Astrocyte of the cerebellum (primary cell): Measurements from ENCODE around the gene SV2C.
A peak's percentile ranks its signal among the peaks of the same experiment; 100 is the strongest.

Experiments used
- DNase-seq: peaks from one replicate; pipeline ENCODE4 v3.0.0-alpha.2; 2011; ENCODE audit warnings: low read depth
- H3K4me3 ChIP-seq: 2 replicates; pipeline ENCODE4 v1.5.1; 2011; ENCODE audit warnings: mild to moderate bottlenecking, low read depth, low read length, moderate library complexity
- in situ Hi-C: cut with HindIII; loops from 2 replicates; pipeline ENCODE4 v1.10.0; 2017; ENCODE audit warnings: low sequenced_read_pairs
- TF ChIP-seq, protein P1 (sequence below): IDR thresholded peaks from 2 replicates; pipeline ENCODE4 v1.5.1; 2012; ENCODE audit warnings: low read length, low read depth, moderate library complexity, mild to moderate bottlenecking; ENCODE audit errors: missing control alignments

The SV2C gene

DNA sequence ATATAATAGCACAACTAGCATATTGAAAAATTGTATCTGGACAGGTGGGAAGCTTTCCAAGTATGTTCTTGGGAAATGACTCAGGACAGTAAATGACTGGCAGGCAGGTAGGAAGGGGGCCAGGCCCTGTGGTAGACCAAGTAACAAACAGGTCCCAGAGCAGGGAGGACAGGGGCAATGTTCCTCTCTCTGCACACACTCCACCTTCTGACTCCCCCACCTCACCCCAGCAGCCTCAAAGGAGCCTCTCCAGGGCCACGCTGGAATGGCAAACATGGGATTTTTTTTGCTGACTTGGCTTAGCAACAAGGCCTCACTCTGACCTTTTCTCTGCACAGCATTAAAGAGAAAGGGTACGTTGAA lies 288.8 kb downstream of the SV2C start:
- TF ChIP-seq, protein P1, sequence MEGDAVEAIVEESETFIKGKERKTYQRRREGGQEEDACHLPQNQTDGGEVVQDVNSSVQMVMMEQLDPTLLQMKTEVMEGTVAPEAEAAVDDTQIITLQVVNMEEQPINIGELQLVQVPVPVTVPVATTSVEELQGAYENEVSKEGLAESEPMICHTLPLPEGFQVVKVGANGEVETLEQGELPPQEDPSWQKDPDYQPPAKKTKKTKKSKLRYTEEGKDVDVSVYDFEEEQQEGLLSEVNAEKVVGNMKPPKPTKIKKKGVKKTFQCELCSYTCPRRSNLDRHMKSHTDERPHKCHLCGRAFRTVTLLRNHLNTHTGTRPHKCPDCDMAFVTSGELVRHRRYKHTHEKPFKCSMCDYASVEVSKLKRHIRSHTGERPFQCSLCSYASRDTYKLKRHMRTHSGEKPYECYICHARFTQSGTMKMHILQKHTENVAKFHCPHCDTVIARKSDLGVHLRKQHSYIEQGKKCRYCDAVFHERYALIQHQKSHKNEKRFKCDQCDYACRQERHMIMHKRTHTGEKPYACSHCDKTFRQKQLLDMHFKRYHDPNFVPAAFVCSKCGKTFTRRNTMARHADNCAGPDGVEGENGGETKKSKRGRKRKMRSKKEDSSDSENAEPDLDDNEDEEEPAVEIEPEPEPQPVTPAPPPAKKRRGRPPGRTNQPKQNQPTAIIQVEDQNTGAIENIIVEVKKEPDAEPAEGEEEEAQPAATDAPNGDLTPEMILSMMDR: no peak
- H3K4me3 ChIP-seq: no peak overlapping the region
- in situ Hi-C loops: no loop called here
- no peak for DNase-seq

DNA sequence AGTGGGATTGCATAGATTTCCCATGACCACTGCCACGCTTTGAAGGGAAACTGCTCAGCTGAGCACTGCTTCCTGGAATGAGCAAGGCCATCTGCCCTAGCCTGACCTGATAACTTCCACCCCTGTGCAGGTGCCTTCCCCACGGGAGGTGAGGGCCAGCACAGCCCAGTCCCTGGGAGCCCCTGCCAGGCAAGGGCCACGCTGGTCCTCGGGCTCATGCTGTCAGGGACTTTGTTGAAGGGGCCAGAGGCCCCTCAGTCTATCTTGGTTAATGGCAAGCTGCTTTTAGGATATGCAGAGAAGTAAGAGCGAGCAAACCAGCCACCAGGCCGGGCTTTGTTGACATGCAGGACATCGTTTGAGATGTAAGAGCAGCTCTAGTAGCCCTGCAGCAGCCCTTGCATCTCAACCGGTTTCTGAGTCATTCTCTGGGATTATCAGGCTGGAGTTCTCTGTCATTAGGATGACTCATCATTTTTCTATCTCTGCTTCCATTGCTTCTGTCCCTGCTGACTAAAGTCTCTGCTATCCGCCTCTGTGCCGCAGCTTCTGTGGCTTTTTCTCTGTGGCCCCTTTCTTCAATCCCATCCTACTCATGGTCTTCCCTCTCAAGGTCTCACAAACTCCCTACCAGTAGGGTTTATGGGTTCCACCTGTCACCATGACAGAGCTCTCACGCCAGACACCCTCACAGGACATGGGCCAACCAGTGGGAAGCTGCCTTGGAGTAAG lies 289.3 kb downstream of the SV2C start:
- in situ Hi-C loops: no loop called here

DNA sequence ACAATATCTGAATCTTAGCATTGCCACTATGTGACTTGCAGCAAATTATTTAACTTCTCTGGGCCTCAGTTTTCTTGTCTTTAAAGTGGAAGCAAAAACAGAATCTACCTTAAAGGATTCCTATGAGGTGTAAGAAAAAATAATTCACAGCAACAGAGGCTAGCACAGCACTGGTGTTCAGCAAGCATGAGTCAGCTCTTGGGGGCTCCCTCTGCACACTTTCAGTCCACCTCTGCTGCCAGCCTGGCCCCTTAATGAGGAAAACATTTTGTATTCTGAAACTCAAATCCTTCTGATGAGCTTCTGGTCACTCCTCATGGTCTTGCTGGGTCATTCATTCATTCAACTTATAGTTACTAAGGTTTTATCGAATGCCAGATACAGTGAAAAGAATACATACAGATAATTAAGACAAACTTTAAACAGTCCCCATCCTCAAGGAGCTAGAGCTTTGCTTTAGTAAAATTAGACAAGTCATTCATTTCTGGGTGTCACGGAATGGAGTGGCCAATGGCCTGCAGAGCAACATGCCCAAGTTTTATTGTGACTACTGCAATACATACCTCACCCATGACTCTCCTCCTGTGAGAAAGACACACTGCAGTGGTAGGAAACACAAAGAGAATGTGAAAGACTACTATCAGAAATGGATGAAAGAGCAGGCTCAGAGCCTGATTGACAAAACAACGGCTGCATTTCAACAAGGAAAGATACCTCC lies 293.1 kb downstream of the SV2C start:
- DNase-seq: no peak
- TF ChIP-seq, protein P1: no peak
- no peak overlapping the region for H3K4me3 ChIP-seq
- in situ Hi-C loops: no loop called here

More for the DNA sequence above, 289.3 kb downstream of the SV2C start:
- peak; percentile 53 for DNase-seq
- TF ChIP-seq, protein P1: no peak
- no peak overlapping the region for H3K4me3 ChIP-seq

DNA sequence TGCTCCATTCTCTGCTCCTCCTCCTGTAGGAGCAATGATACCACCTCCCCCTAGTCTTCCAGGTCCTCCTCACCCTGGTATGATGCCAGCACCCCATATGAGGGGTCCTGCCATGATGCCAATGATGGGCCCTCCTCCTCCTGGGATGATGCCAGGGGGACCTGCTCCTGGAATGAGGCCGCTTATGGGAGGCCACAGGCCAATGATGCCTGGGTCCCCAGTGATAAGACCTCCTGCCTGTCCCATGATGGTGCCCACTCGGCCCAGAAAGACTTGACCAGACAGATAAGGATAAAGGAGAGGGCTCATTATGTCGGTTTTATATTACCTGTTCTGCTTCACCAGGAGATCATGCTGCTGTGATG lies 293.7 kb downstream of the SV2C start:
- DNase-seq: no peak

DNA sequence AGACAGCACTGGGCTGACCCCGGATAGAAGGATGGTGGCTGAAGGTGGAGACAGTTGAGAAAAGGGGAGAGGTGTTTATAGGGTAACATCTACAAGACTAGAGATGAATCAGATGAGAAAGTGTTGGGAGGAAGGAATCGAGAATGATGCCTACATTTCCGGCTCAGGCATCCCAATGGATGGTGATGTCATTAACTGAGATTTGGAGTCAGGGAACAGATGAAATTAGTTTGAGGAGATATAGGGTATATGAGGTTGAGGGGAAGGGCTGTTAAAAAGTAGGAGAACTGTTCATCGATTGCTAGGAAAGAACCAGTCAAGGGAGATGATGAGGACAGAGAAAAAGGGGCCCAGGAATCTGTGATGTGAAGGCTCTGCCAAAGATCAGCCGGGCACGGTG lies 295.2 kb downstream of the SV2C start:
- DNase-seq: no peak
- H3K4me3 ChIP-seq: no peak overlapping the region
- TF ChIP-seq, protein P1: no peak
- in situ Hi-C loops: no loop called here

More for the DNA sequence above, 293.7 kb downstream of the SV2C start:
- no peak overlapping the region for H3K4me3 ChIP-seq
- in situ Hi-C loops: no loop called here
- TF ChIP-seq, protein P1: no peak

DNA sequence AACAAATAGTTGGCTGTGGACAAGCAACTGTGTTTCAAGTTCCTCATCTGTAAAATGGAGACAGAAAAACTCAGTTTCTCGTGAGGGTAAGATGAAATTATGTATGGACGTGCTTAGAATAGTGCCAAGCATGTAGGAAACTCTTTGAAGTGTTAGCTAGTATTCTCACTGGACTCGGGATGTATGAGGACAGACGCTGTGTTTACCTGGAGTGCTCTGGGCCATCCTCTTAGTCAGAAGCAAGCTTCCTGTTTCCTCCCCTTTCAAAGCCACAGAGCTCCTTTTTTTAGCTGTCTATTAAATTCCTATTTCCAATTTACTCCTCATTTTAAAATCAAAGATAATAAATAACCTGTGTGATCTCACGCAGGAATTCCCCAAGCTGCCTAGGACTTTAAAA lies 296.1 kb downstream of the SV2C start:
- TF ChIP-seq, protein P1: no peak
- in situ Hi-C loops: no loop called here
- DNase-seq: no peak
- no peak overlapping the region for H3K4me3 ChIP-seq
